Stimulated activated naive CD8-positive, alpha-beta T cell treated with anti-CD3 and anti-CD28 coated beads, Interleukin-15, amount 100 ng/mL, for 72 hours (primary cell): ENCODE data around the gene HCN2.
"Not testable (repeated sequence)": the region's sequence is repeated elsewhere in the genome, so short reads cannot be mapped to it uniquely, and the experiment has no call there.

Source experiments
- ATAC-seq: fragments of 150-1000 bp; cut with Tn5 transposase; 2 replicates; pipeline ENCODE4 v1.10.0; 2021; ENCODE audit warnings: mild to moderate bottlenecking, moderate library complexity
- DNase-seq, 2 donors: peaks; one replicate each; pipeline ENCODE4 v3.0.0; 2021 to 2022
- H3K27ac Mint-ChIP-seq, 2 donors: one replicate each; pipeline ENCODE4 v1.8.0; 2022; ENCODE audit warnings: mild to moderate bottlenecking in 2 of 2, mixed read lengths in 2 of 2, moderate library complexity in 2 of 2
- H3K27me3 Mint-ChIP-seq: one replicate; pipeline ENCODE4 v1.8.0; 2022; ENCODE audit warnings: mixed read lengths
- H3K4me1 Mint-ChIP-seq: one replicate; pipeline ENCODE4 v1.8.0; 2022; ENCODE audit warnings: mild to moderate bottlenecking, mixed read lengths
- H3K4me3 Mint-ChIP-seq, 2 donors: one replicate each; pipeline ENCODE4 v1.8.0; 2022; ENCODE audit warnings: mild to moderate bottlenecking in 2 of 2, mixed read lengths in 2 of 2, moderate library complexity in 1 of 2
- H3K9me3 Mint-ChIP-seq, 2 donors: one replicate each; pipeline ENCODE4 v1.8.0; 2022; ENCODE audit warnings: mixed read lengths in 2 of 2

Gene HCN2

DNA sequence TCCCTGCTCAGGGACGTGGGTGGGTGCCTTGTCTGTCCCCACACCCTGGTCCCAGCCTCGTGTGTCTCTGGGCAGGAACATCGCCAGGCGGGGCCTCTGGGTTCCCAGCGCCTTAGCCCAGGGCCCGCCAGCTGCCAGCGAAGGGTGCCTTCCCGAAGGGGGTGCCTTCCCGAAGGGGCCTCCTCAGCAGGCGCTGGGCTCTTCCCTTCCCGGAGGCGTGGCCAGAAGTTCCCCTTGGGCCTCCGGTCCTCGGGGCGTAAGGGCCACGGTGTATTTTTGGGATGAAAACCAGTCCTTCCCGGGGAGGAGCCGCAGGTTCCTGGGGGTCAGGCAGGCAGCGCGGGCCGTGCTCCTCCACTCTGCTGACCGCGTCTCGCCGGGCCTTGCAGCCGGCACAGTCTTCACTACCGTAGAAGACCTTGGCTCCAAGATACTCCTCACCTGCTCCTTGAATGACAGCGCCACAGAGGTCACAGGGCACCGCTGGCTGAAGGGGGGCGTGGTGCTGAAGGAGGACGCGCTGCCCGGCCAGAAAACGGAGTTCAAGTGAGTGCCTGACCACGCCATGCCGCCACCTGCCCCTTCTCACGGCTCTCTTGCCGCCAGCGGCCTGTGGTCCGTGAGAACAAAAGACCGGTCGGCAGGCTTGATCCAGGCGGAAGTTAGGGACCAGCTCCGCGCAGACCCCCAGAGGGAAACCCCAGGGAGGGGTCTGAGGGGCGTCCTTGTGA, 10.4 kb upstream of the HCN2 start:
- DNase-seq (no peak), ATAC-seq (no peak)
- H3K4me1 Mint-ChIP-seq, result peaks cover 39% of the 10 kb centered on the region
- H3K9me3 Mint-ChIP-seq, result no peaks in the 10 kb centered on the region
- H3K27ac Mint-ChIP-seq, result no peak overlapping the region
- no peak overlapping the region for H3K4me3 Mint-ChIP-seq
- H3K27me3 Mint-ChIP-seq, result no peaks in the 10 kb centered on the region

DNA sequence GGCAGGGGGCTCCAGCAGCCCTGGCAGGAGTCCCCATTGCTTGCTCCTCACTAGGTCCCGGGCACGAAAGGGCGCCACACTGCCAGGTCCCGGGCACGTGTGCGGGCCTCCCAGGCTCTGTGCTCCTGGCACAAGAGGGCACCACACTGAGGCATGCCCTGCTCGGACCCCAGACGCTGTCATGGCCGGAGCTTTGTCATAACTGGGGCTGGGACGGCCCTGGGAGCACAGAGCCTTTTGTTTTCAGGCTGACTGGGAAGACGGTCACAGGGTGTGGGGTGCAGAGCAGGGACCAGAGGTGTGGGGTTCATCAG, 9.9 kb upstream of the HCN2 start:
- Mint-ChIP-seq H3K27me3 (no peaks in the 10 kb centered on the region), H3K4me1 (peaks cover 38% of the 10 kb centered on the region), H3K9me3 (no peaks in the 10 kb centered on the region), H3K4me3 (no peak overlapping the region), H3K27ac (no peak overlapping the region)
- no peak for DNase-seq
- ATAC-seq, result no peak

DNA sequence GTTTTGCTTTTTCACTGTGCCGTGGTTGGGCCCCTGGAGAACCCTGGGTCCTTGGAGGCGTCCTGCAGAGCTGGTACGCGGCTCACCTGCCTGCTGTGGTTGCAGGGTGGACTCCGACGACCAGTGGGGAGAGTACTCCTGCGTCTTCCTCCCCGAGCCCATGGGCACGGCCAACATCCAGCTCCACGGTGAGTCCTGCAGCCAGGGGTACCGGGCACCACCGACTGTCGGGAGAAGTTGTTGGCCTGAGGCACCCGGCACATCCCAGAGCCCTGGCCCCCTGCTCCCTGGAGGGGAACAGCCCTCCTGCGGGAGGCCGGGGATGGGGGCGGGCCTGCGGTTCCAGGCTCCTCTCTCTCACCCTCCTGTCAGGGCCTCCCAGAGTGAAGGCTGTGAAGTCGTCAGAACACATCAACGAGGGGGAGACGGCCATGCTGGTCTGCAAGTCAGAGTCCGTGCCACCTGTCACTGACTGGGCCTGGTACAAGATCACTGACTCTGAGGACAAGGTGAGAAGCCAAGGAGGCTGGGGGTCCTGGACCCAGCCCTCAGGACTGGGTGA, 9.3 kb upstream of the HCN2 start:
- no peak overlapping the region for H3K4me3 Mint-ChIP-seq
- ATAC-seq (no peak), DNase-seq (no peak)
- H3K9me3 Mint-ChIP-seq, result no peaks in the 10 kb centered on the region
- peaks cover 32% of the 10 kb centered on the region for H3K4me1 Mint-ChIP-seq
- no peaks in the 10 kb centered on the region for H3K27me3 Mint-ChIP-seq
- H3K27ac Mint-ChIP-seq, result no peak overlapping the region

DNA sequence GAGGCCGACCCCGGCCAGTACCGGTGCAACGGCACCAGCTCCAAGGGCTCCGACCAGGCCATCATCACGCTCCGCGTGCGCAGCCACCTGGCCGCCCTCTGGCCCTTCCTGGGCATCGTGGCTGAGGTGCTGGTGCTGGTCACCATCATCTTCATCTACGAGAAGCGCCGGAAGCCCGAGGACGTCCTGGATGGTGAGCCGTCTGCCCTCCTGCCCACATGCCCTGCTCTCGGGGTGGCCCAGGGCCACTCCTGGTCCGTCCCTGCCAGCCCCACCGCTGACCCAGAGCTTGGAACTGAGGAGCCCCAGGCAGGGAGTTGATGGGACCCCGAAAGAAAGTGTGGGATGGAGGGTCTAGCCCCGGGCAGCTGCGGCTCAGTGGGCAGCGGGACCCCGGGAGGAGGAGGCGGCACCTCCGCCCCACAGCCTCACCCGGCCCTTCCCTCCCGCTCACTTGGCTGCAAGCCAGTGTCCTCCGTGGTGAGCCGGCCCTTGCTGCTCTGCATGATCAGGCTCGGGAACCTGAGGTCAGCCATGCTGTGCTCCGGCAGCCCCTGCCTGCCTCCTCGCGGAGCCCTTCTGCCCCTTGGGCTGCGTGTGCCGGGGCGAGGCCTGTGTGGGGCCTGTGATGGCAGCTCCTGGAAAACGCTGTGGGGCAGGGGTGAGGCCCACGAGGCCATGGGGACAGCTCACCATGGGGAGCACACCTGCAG, 8.1 kb upstream of the HCN2 start:
- no peak for DNase-seq

DNA sequence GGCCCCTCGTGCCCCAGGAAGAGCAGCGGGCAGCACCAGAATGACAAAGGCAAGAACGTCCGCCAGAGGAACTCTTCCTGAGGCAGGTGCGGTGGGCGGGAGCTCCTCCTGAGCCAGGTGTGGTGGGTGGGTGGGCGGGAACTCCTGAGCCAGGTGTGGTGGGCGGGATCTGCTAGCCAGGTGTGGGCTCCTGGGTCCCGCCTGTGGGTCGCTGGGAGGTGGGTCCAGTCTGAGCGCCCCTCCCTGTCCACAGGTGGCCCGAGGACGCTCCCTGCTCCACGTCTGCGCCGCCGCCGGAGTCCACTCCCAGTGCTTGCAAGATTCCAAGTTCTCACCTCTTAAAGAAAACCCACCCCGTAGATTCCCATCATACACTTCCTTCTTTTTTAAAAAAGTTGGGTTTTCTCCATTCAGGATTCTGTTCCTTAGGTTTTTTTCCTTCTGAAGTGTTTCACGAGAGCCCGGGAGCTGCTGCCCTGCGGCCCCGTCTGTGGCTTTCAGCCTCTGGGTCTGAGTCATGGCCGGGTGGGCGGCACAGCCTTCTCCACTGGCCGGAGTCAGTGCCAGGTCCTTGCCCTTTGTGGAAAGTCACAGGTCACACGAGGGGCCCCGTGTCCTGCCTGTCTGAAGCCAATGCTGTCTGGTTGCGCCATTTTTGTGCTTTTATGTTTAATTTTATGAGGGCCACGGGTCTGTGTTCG, 7.0 kb upstream of the HCN2 start:
- H3K27me3 Mint-ChIP-seq, result peaks cover 12% of the 10 kb centered on the region
- no peaks in the 10 kb centered on the region for H3K9me3 Mint-ChIP-seq
- ATAC-seq, result no peak
- DNase-seq, result no peak
- H3K4me3 Mint-ChIP-seq, result no peak overlapping the region
- no peak overlapping the region for H3K27ac Mint-ChIP-seq
- H3K4me1 Mint-ChIP-seq, result peaks cover 13% of the 10 kb centered on the region

More for the DNA sequence above, 8.1 kb upstream of the HCN2 start:
- H3K27me3 Mint-ChIP-seq, result peaks cover 10% of the 10 kb centered on the region
- H3K9me3 Mint-ChIP-seq, result no peaks in the 10 kb centered on the region
- H3K27ac Mint-ChIP-seq, result no peak overlapping the region
- peaks cover 20% of the 10 kb centered on the region for H3K4me1 Mint-ChIP-seq
- no peak for ATAC-seq
- H3K4me3 Mint-ChIP-seq, result no peak overlapping the region

DNA sequence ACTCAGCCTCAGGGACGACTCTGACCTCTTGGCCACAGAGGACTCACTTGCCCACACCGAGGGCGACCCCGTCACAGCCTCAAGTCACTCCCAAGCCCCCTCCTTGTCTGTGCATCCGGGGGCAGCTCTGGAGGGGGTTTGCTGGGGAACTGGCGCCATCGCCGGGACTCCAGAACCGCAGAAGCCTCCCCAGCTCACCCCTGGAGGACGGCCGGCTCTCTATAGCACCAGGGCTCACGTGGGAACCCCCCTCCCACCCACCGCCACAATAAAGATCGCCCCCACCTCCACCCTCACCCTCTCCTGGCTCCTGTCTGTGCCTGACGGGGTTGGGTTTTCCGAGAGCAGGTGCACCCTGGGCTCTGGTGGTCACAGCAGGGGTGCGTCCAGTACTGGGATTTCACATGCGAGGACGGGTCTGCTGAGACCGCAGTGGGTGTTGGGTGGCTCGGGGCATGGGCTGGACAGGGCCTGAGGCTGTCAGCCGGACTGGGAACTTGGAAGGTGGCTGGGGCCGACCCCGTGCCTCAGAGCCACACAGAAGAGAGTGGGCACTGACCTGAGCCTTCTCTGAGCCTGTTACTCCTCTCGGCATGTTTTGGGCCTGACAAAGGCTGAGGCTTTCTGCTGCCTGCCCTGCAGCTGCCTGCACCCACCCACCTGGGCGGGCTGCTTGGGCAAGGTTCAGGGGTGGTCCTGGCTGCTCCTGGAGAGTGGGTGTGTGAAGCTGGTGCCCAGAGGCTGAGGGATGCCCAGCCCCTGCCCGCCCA, 6.3 kb upstream of the HCN2 start:
- Mint-ChIP-seq H3K4me3 (no peak overlapping the region), H3K27me3 (peaks cover 19% of the 10 kb centered on the region), H3K4me1 (peaks cover 16% of the 10 kb centered on the region), H3K27ac (no peak overlapping the region), H3K9me3 (no peaks in the 10 kb centered on the region)
- no peak for ATAC-seq
- no peak for DNase-seq

DNA sequence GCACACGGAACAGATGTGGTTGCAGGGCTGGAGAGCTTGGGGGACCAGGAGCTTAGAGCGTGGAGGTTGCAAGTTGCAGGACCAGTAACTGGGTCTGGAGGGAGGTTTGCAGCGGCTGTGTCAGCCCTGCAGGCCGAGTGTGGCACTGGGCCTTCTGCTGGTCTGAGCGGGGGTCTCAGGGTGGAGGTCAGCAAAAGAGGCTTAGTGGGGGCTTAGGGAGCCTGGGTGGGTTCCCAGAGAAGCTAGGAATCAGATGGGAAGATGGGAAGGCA, 5.8 kb upstream of the HCN2 start:
- Mint-ChIP-seq H3K27ac (no peak overlapping the region), H3K4me3 (no peak overlapping the region), H3K9me3 (no peaks in the 10 kb centered on the region), H3K27me3 (peaks cover 24% of the 10 kb centered on the region), H3K4me1 (peaks cover 21% of the 10 kb centered on the region)
- DNase-seq, result no peak
- ATAC-seq, result no peak

DNA sequence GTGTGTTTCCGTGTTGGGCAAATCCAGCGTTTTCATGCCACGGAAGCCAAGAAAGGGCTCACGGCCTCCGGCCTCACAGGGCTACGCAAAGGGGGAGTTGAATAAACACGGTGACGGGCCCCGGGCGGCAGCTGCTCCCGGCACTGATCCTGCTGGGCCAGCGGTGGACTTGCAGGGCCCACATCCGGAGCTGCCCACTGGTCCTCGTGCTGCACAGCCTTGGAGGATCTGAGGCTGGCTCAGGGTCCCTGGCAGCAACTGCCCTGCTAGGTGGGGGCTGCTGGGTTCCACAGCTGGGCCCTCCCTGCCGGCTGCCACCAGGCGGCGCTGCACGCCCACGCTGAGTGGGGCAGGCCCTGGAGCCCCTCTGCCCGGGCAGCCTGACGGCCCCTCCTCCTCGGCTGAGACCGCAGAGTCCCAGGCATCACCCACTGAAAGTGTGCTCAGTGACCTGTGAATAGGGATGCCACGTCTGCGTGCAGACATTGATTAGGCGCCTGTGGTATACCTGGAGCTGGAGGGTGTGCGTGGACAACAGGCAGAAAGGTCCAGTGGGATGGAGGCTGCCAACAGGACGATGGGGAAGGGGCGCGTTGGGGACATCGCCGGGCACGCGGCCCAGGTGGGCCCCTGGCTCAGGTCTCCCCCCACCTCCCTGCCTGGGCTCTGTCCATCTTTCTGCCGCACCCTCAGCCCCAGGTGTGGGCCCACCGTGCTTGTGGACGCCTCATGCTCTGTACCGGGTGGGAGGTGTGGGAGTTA, 5.3 kb upstream of the HCN2 start:
- H3K27me3 Mint-ChIP-seq, result peaks cover 30% of the 10 kb centered on the region
- peak; percentile 70 to 72 for DNase-seq
- no peaks in the 10 kb centered on the region for H3K9me3 Mint-ChIP-seq
- H3K27ac Mint-ChIP-seq, result no peak overlapping the region
- H3K4me1 Mint-ChIP-seq, result peaks cover 25% of the 10 kb centered on the region
- ATAC-seq, result peak; percentile 76
- no peak overlapping the region for H3K4me3 Mint-ChIP-seq

DNA sequence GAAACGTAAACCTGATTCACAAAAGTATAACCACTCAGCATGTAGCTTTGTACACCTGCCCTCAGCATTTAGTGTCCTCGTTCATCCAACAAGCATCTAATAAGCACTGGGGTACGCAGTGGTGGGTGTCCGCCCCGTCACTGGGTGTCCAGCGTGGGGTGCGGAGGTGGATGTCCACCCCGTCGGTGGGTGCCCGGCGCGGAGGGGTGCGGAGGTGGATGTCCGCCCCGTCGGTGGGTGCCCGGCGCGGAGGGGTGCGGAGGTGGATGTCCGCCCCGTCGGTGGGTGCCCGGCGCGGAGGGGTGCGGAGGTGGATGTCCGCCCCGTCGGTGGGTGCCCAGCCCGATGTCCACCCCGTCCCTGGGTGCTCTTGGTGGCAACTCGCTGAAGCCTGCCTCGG, 4.5 kb upstream of the HCN2 start:
- H3K4me3 Mint-ChIP-seq, H3K9me3 Mint-ChIP-seq, H3K27ac Mint-ChIP-seq, DNase-seq: not testable (repeated sequence)
- peak; percentile 6 for ATAC-seq
- Mint-ChIP-seq H3K4me1 (peaks cover 25% of the 10 kb centered on the region), H3K27me3 (peaks cover 30% of the 10 kb centered on the region)

DNA sequence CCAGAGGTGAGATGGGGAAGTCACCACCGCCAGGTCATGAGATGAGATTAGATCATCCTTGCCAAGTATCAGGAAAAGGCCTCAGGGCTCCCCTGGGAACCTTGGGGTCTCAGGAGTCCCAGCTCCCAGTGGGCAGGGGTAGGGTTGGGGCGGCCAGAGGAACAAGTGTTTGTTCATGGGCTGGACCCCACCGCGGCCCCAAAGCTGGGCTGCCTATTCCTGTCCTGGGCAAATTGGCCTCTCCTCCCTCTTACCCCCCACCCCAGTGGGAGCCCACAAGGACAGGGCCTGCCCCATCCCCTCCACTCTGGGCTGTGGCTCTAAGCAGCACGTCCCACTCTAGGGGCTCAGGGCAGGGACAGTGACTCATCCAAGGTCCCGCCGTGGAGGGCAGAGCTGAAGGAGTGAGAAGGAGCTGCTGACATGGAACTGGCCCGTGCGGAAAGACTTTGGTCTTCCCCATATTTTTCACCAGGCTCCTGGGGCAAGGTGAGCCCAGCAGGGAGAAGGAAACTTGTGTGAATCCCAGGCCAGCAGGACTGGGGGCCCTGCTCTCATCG, 4.0 kb upstream of the HCN2 start:
- Mint-ChIP-seq H3K4me1 (peaks cover 25% of the 10 kb centered on the region), H3K27me3 (peaks cover 34% of the 10 kb centered on the region), H3K27ac (no peak overlapping the region), H3K9me3 (no peaks in the 10 kb centered on the region), H3K4me3 (no peak overlapping the region)
- DNase-seq, result no peak
- ATAC-seq, result peak; percentile 16

DNA sequence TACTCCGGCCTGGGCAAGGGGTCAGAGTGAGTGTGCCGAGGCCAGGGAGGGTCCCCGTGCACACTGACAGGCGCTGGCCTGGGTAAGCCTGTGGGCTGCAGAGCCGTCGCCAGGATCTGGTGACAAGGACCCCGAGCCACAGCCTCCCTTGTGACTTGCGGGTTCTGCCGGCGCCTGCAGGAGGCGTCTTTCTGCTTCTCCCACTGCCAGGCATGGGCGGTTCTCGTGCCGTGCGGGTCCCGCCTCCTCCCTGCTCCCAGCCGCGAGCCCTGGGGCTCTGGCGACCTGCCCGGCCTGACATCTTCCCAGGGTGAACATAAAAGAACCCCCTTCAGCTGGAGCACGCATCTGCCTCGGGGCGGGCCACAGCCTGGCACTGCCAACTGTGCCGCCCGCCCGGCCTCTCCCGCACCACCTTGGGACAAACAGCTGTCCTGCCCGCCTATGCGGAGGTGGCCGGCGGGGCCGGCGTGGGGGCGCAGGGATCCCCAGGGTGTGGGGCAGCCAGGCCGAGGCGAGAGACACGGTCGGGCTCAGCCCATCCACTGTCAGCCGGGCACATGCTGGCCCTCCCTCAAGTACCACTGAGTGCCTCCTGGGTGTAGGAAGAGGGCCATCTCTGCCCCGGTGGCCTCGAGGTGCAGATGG, 1.5 kb upstream of the HCN2 start:
- Mint-ChIP-seq H3K27ac (no peak overlapping the region), H3K4me3 (peak overlapping the region; percentile 9 to 67), H3K4me1 (peaks cover 25% of the 10 kb centered on the region), H3K9me3 (no peaks in the 10 kb centered on the region), H3K27me3 (peaks cover 60% of the 10 kb centered on the region)
- DNase-seq (peak; percentile 62 to 71), ATAC-seq (peak; percentile 44)

DNA sequence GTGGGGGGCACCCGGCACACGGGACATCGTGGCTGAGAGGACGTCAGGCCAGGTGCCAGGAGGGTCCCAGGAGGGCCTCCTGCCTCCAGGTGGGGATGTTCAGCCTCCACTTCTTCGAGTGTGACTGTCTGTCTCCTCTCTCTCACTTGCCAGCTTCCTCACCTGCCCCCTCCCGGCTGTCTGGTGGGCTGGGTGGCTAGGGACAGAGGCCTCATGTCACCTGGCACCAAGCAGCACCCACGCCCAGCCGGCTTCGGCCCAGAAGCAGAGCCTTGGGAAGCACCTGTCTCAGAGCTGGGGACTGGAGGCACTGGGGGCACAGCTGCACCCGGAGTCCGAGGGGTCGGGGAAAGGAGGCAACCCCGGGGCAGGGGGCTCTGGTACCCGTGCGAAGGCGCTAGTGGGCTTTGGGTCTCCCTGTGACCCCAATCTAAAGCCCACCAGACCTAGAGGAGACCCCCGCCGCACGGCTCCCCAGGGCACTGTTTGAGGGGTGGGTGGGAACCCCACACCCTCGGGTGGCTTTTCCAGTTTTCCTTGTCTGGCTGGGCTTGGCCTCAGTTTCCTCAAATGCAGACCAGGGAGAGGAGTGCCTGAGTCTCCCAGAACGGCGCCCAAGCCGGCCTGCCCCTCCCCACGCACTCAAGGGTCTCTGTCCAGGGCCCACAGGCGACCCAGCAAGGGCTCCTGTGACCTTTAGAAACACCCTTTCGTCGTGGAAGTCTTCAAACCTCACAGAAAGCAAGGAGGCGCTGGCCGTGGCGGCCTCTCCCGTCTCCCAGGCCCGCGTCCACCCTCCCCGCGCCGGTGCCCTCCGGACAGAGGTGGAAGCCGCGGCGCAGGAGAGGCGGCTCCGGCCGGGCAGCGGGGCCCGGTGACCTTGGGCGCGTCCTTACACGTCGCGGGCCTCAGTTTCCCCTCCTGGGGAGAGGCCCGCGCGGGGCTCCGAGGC, 664 bp upstream of the HCN2 start:
- Mint-ChIP-seq H3K4me1 (peaks cover 18% of the 10 kb centered on the region), H3K9me3 (no peaks in the 10 kb centered on the region), H3K4me3 (peak overlapping the region; percentile 54), H3K27ac (no peak overlapping the region), H3K27me3 (peaks cover 68% of the 10 kb centered on the region)
- peak in 1 of 2 donors; percentile 39 for DNase-seq
- ATAC-seq, result no peak

DNA sequence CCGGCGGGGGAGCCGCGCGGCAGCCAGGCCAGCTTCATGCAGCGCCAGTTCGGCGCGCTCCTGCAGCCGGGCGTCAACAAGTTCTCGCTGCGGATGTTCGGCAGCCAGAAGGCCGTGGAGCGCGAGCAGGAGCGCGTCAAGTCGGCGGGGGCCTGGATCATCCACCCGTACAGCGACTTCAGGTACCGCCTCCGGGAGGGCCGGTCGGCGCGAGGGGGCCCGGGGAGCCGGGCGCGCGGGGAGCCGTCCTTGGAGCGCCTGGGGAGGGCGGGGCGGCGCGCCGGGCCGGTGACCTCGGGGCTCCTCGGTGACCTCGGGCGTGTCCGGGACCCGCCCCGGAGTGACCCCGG, 690 bp downstream of the HCN2 start:
- peak; percentile 35 to 41 for DNase-seq
- Mint-ChIP-seq H3K27me3 (peaks cover 74% of the 10 kb centered on the region), H3K4me3 (peak overlapping the region; percentile 45 to 61), H3K4me1 (peaks cover 12% of the 10 kb centered on the region), H3K9me3 (no peaks in the 10 kb centered on the region), H3K27ac (no peak overlapping the region)
- peak; percentile 32 for ATAC-seq

DNA sequence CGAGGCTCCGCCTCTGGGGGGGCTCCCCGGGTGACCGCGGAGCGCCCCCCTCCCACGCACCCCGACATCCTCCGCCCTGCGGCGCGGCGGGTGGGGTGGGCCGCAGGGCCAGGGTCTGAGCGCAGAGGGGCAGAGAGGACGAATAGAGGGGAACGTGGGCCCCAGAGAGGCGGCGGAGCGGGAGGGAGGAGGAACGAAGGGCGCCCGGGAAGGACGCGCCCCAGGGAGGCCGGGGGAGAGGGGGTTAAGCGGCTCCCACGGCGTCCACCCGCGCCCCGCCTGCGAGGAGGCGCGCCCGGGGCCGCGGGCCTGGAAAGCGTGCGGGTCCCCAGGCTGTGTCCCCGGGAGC, 1.0 kb downstream of the HCN2 start:
- no peak overlapping the region for H3K4me3 Mint-ChIP-seq
- DNase-seq (no peak), ATAC-seq (no peak)
- no peaks in the 10 kb centered on the region for H3K9me3 Mint-ChIP-seq
- no peak overlapping the region for H3K27ac Mint-ChIP-seq
- H3K4me1 Mint-ChIP-seq, result peaks cover 12% of the 10 kb centered on the region
- peaks cover 76% of the 10 kb centered on the region for H3K27me3 Mint-ChIP-seq
